EL (cell line): ENCODE measurements around the gene GADD45A.
"Not testable (repeated sequence)": the region's sequence is repeated elsewhere in the genome, so short reads cannot be mapped to it uniquely, and the experiment has no call there.

ENCODE experiments used
- DNase-seq: peaks from one replicate; pipeline ENCODE4 v3.0.0-alpha.2; 2016

GADD45A gene, protein sequence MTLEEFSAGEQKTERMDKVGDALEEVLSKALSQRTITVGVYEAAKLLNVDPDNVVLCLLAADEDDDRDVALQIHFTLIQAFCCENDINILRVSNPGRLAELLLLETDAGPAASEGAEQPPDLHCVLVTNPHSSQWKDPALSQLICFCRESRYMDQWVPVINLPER

DNA sequence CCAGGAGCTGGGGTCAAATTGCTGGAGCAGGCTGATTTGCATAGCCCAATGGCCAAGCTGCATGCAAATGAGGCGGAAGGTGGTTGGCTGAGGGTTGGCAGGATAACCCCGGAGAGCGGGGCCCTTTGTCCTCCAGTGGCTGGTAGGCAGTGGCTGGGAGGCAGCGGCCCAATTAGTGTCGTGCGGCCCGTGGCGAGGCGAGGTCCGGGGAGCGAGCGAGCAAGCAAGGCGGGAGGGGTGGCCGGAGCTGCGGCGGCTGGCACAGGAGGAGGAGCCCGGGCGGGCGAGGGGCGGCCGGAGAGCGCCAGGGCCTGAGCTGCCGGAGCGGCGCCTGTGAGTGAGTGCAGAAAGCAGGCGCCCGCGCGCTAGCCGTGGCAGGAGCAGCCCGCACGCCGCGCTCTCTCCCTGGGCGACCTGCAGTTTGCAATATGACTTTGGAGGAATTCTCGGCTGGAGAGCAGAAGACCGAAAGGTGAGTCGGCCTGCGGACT lies at the start of gene GADD45A:
Gene GADD45A (plus strand): TSS at position 135 of the 491 bp plus-strand sequence. CDS start 294 bp downstream, at position 429.
- DNase-seq: peak; percentile 100

DNA sequence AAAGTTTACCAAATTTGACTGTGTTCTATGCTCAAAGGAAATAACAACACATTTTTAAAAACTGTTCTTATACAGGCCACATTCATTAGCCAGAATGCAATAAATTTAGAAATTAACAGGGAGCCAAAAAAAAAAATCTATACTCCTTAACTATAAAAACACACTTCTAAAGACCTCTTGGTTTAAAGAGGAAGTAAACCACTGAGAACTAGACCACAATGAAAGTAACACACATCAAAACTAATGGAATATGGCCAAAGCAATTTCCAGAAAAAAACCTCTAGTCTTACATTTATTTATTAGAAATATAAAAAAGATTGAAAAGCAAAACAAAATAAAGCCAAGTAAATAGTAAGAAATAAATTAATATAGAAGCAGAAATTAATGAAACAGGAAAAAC lies 48.9 kb upstream of the GADD45A start:
- no peak for DNase-seq

DNA sequence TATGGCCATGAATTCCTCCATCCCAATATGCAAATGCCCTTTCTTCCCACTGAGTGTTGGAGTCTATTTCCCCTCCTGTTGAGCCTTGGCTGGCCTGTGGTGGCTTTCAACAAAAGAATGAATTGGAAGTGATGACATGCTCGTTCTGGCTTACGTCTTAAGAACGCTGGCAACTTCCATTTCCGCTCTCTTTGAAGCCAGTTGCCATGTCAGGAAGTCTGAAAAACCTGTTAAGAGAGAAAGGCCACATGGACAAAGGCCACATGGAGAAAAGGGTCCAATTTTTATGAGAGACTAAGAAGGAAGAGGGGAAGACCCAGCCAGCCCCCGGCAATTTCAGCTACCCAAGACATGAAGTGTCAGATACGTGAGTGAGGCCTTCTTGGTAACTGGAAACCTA lies 45.6 kb upstream of the GADD45A start:
- no peak for DNase-seq

DNA sequence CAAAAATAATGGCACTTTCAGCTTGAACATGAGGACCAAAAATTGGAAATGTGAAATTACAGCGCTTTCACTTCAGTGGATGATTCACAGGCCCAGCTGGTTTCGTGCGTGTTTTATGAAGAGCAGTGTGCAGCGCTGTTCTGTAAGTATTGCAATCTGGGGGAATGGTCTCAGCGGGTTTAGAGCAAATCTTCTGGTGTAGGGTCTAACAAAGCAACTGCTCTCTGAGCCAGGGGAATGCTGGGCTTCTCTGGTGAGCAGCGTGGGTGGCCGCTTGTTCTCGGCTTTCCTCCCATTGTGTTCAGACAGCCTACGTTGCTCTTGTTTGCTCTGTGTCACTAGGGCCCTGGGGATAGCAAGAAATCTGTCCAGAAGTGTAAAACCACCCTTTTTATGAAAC lies 42.4 kb upstream of the GADD45A start:
- DNase-seq: no peak

DNA sequence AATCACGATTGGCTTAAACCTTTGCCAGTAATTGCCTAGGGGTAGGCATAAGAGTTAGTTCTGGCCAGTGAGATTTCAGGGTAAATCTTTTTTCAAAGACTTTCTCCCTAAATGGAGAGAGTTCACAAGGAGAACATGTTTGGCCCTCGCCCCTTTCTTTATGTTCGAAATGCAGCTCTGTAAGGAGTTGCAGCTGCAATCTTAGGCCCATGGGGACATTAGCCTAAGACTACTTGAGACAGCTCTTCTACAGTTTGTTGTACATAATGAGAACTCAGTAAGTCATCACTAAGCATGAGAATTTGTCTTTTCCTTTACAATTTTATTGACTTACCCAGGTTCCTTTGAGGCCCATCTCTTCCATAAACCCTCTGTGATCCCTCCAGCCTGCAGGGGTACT lies 40.4 kb upstream of the GADD45A start:
- DNase-seq: no peak

DNA sequence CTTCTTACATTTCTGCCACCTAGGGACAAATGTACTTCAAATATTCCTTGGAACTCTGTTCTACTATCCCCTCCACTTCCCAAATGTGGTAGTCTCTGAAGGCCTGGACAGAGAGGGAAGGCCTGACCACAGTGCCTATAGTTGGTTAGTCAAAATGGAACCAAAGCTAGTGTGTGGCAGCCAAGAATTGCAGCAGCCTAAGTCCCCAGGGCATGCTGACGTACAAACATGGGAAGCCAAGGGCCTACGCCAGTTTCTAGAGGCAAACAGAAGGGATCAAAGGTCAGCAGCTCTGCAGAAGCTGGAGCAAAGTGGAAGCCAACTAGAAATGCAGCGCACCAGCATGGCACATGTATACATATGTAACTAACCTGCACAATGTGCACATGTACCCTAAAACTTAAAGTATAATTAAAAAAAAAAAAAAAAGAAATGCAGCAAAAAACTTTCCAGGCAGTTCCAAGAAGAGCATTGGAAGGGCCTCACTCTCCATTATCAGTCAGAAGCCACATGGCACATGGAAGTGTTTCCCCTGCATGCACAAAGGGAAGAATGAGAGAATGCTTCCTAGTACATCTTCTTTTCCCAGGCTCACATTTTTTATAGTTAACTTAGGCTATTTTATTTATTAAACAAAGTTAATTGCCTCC lies 39.4 kb upstream of the GADD45A start:
- no peak for DNase-seq

DNA sequence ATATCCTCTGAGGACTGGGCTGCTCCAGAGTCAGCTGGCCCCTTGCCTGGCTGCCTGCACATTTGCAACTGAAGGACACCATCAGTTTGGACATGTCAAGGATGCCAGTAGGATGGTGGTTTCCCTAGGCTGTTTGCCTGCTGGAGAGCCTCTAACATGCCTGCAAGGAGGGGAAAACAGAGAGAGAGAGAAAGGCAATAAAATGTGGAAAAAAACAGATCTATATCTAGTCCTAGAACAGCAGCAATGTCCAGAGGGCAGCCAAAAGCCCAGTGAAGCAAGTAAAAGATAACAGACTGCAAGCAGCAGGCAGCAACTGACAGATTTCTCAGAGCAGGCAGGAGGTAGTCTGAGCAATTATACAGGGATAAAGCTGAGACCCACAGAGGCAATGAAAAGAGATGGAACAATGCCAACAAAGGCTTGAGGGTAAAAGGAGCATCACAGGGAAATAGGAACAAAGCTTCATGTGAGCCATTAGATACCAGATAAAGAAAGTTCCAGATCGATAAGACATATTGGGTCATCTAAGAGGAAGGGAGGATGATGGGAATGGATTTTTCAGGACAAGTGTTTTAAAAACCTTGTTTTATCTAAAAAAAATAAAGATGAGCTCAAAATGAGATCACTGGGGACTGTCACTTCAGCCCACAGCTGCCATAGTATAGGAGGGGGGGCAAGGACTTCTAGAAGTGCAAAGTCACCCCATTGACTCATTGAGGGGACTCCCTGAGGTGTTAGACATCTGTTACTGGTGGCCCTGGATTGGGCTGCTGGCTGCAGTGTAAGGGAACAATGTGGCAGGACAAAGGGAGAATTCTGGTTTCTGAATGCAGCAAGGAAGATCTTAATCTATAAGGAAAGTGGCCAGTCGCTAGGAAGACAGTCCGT lies 38.6 kb upstream of the GADD45A start:
- peak; percentile 43 for DNase-seq

DNA sequence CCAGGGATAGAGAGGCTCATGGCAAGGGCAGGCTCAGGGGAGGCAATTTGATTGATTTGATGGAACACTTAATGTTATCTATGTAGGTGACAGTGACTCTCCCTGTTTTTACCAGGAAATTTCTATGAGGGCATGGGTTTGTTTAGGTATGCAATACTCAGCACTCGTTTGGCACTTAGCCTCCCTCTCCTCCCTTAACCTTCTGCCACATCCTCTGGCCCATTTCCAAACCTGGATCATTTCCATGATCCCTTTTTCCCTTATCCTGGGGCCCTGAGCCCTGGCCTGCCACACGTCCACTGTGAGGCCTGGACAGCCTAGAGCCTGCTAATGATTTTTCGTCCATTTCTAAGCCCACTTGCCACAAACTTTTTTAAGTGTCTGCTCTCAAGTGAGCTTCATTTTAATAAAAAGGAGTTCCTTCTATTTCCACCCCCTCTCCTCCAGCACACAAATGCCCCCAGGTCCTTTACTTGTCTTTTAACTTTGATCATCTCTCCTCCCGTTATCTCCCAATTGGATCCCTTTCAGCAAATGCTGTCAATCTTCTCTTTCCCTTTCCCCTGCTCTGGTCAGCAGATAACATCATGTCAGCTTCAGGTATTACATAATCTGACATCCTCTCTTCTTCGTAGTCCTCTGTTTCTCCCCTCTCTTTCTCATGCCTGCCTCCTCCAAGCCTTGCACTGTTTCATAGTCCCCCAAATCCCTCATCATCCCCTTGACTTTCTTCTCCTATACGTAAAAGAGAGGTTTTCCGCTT lies 37.8 kb upstream of the GADD45A start:
- peak; percentile 61 for DNase-seq

DNA sequence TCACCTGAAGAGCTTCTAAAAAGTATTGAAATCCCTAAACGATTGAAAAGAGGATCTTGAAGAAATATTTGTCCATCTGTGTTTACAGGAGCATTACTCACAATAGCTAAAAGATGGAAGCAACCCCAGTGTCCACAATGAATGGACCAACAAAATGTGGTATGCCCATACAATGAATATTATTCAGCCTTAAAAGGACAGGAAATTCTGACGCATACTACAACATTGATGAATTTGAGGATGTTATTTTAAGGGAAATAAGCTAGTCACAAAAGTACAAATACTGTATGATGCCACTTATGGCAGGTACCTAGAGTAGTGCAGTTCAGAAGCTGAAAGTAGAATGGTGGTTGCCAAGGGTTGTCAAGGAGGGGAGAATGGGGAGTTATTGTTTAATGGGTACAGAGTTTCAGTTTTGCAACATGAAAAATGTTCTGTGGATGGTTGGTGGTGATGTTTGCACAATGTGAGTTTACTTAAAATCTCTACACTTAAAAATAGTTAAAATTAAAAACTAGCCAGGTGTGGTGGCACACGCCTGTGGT lies 37.1 kb upstream of the GADD45A start:
- no peak for DNase-seq

DNA sequence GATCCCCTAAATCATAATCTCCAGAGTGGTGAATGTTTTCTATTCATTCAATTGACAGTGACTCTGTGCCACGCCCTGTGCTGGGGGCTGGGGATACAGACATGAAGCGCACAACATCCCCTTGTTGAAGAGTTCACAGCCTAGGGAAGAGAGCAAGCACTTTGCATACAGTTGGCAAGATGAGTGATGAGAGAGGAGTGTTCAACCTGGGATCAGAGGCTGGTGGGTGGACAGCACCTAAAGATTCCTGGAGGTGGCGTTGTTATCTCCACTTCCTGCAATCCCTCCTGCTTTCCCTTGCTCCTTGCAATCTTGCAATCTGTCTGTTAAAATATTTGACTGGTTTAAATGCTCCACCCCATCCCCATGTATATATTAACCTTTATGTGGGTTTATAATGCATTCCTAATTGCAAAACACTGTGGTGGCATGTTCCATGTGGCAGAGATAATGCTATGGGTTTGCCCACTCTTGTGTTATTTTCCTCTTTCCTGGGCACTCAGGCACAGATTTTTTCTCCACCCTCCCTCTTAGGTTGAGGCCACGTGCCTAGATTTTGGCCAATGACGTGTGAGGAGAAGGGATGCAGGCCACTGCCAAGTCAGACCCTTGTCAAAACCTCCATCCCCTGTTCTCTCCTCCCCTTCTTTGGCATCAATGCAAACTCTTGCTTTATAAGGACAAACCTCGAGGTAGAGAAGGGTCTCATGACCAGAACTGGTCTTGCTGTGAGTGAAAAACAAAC lies 36.2 kb upstream of the GADD45A start:
- DNase-seq: no peak

DNA sequence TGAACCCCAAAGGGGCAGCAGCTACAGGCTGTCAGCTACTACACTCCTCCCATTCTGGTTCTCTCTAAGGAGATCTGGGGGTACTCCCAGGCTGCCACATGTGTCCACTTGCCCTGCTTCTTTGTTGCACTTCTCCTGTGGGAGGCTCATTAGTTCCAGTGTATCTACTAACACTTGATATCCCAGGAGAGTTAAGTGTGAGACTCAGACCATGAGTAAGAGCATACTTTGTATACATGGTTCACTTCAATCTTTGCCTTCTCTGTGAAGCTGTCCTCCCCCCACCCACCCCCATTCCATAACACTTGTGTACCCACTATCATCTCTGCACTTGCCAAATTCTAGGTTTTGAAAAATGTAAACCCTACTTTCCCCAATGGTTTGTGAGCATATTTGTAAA lies 34.9 kb upstream of the GADD45A start:
- DNase-seq: no peak

DNA sequence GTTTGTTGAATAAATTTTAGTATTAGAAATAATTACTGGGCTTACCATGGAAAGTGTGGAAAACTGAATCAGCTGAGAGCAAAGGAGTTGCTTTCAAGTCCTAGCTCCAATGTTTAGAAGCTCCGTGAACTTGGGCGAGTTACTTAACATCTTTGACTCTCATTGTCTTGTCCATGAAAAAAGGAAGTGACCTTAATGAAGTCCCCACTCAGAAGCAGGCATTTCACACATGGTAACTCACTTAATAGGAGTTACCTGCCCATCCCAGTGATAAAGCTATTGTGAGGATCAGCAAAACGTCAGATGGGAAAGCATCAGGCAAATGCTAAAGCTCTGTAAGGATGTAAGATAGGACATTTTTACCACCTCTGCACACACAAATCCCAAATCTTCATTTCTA lies 34.0 kb upstream of the GADD45A start:
- DNase-seq: no peak

DNA sequence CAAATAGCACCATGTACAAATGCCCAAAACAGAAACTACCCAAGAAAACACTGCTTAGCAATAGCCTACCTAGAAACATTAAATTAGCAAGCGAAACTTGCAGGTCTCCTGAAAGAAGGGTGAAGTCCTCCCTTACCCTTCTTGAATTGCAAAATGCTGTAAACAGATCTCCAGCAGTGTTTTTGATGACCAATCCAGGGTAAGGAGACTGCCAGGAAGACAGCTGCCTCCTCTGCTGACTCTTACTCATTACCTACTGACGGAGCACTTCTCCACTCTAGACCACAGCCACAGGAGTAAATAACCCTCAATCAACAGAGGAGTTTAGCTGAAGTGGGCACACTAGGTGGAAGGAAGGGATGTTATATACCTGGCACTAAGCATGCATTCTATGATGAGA lies 32.2 kb upstream of the GADD45A start:
- DNase-seq: peak; percentile 64

DNA sequence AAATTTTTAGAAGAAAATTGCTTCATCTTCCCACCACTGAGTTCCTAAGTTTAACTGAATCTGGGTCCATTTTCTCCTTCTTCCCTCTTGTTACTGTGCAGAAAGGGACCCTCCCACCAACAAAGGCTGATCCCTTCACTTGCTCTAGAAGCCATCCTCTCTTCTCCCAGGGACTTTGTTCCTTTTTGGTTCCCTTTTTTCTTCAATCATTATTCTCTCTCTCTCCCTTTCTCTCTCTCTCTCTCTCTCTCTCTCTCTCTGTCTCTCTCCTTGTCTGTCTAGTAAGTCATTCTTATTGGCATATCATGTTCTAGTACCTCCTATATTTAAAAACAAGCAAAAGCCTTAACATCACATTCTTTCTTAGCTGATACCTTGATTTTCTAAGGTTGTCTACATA lies 31.7 kb upstream of the GADD45A start:
- DNase-seq: no peak

DNA sequence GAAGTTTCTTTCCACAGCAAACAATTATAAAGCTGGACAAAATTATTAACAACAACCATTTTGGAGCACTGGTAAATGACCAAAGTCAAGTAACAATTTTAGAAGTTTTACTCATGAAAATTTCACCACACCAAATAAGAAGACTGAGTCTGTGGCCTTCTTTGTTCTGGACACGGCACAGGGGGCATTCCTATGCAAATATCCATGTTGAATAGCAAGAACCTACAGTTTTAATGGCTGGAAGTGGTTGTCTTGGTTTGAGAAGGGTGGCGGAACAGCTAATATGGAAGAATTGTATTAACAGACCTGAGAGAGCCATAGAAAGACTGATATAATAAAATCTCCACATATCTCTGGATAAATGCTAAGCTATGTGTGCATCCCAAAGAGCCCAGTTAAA lies 29.4 kb upstream of the GADD45A start:
- DNase-seq: no peak

DNA sequence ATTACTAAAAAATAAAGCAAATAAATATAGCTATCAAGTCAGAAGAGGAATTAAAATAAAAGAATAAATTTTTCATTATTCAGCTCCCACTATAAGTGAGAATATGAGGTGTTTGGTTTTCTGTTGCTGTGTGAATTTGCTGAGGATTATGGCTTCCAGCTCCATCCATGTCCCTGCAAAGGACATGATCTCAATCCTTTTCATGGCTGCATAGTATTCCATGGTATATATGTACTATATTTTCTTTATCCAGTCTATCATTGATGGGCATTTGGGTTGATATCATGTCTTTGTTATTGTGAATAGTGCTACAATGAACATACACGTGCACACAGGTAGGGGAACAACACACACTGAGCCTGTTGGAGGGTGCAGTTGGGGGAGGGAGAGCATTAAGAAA lies 27.8 kb upstream of the GADD45A start:
- not testable (repeated sequence) for DNase-seq

DNA sequence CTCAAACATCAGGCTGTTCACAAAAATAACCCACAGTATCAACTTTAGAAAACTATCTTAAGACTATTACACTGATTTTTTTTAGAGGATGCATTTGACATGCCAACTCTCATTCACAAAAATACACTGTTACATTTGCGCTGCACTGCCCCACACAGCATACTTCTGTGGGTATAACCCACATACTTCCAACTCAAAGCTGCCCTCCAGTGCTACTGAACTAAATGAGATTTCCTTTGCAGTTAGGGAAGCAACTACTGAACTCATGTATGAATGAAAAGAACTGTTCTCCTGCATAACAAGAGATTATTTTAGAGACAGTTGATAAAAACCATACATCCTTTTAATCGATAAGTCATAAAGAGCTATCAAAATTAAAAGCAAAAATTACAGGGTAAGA lies 25.8 kb upstream of the GADD45A start:
- DNase-seq: no peak

DNA sequence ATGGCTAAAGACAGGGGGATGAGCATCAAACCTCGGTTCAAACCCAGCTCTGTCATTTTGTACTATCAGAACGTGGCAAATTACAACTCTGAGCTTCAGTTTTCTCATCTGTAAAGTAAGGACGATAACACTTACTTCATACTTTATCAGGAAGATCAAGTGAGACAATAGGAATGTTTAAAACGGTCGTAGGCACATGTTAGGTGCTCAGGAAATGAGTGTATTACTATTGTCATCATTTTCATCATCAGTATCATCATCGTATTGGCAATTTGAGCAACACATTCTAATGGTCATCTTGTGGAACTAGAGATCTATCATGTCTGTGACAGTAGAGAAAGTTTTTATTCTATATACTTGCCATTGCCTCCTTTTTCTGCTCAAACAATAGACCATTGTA lies 22.1 kb upstream of the GADD45A start:
- peak; percentile 48 for DNase-seq

DNA sequence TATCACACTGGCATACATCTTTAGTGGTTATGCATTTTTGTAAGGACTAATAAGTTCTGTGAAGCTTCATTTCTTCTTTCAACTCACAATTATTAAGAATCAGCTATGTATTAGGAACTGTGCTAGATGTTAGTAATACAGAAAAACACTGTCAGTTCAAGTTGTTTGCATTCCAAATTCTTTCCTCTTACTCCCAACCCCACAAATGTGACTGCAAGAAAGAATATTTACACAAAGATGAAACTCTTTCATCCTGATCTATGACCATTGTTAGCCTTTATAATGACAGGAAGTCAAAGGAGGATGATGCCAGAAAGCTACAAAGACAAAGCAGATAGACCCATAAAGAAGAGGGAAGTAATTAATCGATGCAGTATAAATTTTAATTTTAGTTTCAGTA lies 21.0 kb upstream of the GADD45A start:
- DNase-seq: peak; percentile 46

DNA sequence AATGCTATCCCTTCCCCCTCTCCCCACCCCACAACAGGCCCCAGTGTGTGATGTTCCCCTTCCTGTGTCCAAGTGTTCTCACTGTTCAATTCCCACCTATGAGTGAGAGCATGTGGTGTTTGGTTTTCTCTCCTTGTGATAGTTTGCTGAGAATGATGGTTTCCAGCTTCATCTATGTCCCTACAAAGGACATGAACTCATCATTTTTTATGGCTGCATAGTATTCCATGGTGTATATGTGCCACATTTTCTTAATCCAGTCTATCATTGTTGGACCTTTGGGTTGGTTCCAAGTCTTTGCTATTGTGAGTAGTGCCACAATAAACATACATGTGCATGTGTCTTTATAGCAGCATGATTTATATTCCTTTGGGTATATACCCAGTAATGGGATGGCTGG lies 19.7 kb upstream of the GADD45A start:
- DNase-seq: not testable (repeated sequence)

DNA sequence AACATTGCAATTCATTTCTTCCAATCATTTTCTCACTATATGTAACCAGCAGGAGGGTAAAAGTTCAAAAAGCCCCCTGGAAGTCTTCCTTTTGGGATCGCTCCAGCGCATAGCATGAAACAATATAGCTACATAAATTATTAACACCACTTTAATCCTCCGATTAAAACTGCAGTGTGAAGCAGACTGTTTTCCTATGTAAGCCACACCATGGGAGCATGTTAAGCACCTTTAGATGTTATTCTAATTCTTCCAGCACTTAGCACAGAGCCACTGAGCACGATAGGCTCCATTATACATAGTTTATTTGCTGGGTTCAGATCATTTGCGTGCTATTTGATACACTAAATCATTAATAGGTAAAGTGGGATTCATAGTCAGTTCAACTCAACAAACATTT lies 18.4 kb upstream of the GADD45A start:
- DNase-seq: no peak

DNA sequence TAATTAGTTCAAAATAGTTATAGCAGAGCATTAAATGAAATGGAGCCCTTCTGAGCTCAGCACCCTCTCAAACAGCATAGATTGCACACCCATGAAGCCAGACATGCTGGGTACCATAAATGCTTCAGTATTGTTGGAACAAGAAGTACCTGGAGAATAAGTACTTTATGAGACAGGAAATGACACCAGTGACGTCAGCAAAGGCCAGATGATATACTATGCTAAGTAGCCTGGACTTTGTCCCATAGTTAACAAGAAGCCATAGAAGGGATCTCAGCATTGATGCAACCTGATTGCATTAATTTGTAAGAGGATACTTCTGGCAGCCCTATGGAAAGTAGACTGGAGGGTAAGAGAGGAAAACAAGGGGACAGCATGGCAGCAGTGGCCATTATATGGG lies 16.3 kb upstream of the GADD45A start:
- no peak for DNase-seq
